ENCODE results near the gene USP9X.
A peak's percentile ranks its signal among the peaks of the same experiment; 100 is the strongest.
"Not testable (repeated sequence)": the region's sequence is repeated elsewhere in the genome, so short reads cannot be mapped to it uniquely, and the experiment has no call there.

The USP9X gene

GRCh38 chrX:41086627-41086932 is 1.3 kb downstream of the USP9X start:
- DNase-seq (ENCODE audit: low spot score) = no peak

GRCh38 chrX:41087201-41087600 is 2.0 kb downstream of the USP9X start:
- DNase-seq (ENCODE audit: low spot score) = no peak

- DNase-seq (ENCODE audit: low spot score) = no peak
These were observed 5.5 kb downstream of the USP9X start for GRCh38 chrX:41090568-41091238.

GRCh38 chrX:41092776-41093175 is 7.5 kb downstream of the USP9X start:
- DNase-seq (ENCODE audit: low spot score) = no peak

GRCh38 chrX:41095174-41095573 is 9.9 kb downstream of the USP9X start:
- no peak for DNase-seq (ENCODE audit: low spot score)

GRCh38 chrX:41095908-41096307 is 10.7 kb downstream of the USP9X start:
- DNase-seq (ENCODE audit: low spot score) = no peak

GRCh38 chrX:41096339-41096955 is 11.2 kb downstream of the USP9X start:
- no peak for DNase-seq (ENCODE audit: low spot score)

GRCh38 chrX:41097326-41097725 is 12.1 kb downstream of the USP9X start:
- DNase-seq (ENCODE audit: low spot score) = no peak

- no peak for DNase-seq (ENCODE audit: low spot score)
These were observed 15.0 kb downstream of the USP9X start for GRCh38 chrX:41100200-41100599.

- DNase-seq (ENCODE audit: low spot score) = no peak
These were observed 15.6 kb downstream of the USP9X start for GRCh38 chrX:41100819-41101218.

GRCh38 chrX:41105005-41105404 is 19.8 kb downstream of the USP9X start:
- no peak for DNase-seq (ENCODE audit: low spot score)

GRCh38 chrX:41106257-41106656 is 21.0 kb downstream of the USP9X start:
- not testable (repeated sequence) for DNase-seq (ENCODE audit: low spot score)

GRCh38 chrX:41108007-41108406 is 22.8 kb downstream of the USP9X start:
- DNase-seq (ENCODE audit: low spot score) = no peak

GRCh38 chrX:41108463-41109205 is 23.4 kb downstream of the USP9X start:
- DNase-seq (ENCODE audit: low spot score) = no peak

GRCh38 chrX:41110801-41111625 is 25.8 kb downstream of the USP9X start:
- no peak for DNase-seq (ENCODE audit: low spot score)

GRCh38 chrX:41115104-41115425 is 29.8 kb downstream of the USP9X start:
- DNase-seq (ENCODE audit: low spot score) = peak; percentile 16

- DNase-seq (ENCODE audit: low spot score) = no peak
These were observed 31.7 kb downstream of the USP9X start for GRCh38 chrX:41116948-41117347.

GRCh38 chrX:41118156-41118555 is 32.9 kb downstream of the USP9X start:
- no peak for DNase-seq (ENCODE audit: low spot score)

GRCh38 chrX:41119803-41120202 is 34.6 kb downstream of the USP9X start:
- DNase-seq (ENCODE audit: low spot score) = no peak

GRCh38 chrX:41121766-41122165 is 36.5 kb downstream of the USP9X start:
- no peak for DNase-seq (ENCODE audit: low spot score)

- DNase-seq (ENCODE audit: low spot score) = no peak
These were observed 37.5 kb downstream of the USP9X start for GRCh38 chrX:41122664-41123257.

- DNase-seq (ENCODE audit: low spot score) = no peak
These were observed 42.4 kb downstream of the USP9X start for GRCh38 chrX:41127477-41128192.
